ENCODE measurements around the gene STAT2.
A peak's percentile ranks its signal among the peaks of the same experiment; 100 is the strongest.
"Not testable (repeated sequence)": the region's sequence is repeated elsewhere in the genome, so short reads cannot be mapped to it uniquely, and the experiment has no call there.

Gene STAT2

GRCh38 chr12:56359851-56360767 lies at the start of gene STAT2:
TSS of gene STAT2 (minus strand) at chr12:56360107. CDS start at chr12:56356571, 3,536 bp downstream.
- TF ChIP-seq CTCF (conservative IDR thresholded peaks at IDR 0.05) (no peak), ZFX (IDR thresholded peaks at IDR 0.05) (no peak)
- peak within 1 kb of the TSS; percentile 75 for H3K27ac ChIP-seq

DNA sequence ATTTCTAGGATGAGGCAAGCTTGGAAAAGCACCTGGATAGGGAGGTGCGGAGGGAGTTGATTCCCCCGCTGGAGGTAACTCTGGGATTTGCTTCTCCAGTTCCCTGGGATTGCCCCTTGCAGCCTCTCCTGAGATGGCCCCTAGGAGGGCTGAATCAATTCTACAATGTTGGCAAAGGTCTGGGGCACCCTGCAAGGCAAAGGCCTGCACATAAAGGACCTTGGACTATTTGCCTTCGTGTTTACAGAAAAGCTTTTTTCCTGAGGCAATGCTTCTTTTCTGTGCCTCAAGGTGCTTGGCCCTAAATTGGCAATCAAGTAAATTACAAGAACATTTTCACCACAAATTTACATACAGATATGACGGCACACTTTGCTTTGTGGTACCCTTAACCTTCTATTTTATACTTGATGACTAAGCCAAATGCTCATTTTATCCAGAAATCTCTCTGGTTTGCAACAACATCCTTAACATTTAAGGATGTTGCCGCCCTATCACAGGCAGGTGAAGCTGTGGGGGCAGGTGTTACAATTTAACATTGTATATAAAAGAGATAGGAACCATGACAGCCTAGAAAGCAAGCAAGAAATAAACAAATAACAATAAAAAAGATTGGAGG lies 49.0 kb upstream of the STAT2 start:
- H3K27ac ChIP-seq, result no peak overlapping the region
- TF ChIP-seq ZFX (IDR thresholded peaks at IDR 0.05) (no peak), CTCF (conservative IDR thresholded peaks at IDR 0.05) (no peak)

- not testable (repeated sequence) for H3K27ac ChIP-seq
Measured at GRCh38 chr12:56404227-56404626, 44.3 kb upstream of the STAT2 start.

GRCh38 chr12:56401612-56402011 lies 41.7 kb upstream of the STAT2 start:
- H3K27ac ChIP-seq, result not testable (repeated sequence)

GRCh38 chr12:56401125-56401524 lies 41.2 kb upstream of the STAT2 start:
- not testable (repeated sequence) for H3K27ac ChIP-seq

DNA sequence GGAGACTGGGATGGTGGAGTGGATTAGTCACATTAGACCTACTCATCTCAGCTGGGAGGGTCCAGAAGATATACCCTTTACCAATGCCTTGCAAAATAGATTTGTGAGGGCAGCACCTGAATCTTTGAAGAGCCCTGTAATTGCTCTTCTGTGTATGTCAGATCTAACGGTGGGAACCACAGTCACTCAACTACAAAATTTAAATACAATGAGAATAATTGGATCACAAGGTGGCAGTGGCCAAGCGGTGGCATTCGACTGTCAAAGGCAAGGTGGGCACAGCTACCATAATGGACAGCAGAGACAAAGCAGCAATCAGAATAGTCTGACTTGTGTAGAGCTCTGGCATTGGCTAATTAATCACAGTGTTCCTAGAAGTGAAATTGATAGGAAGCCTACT lies 39.6 kb upstream of the STAT2 start:
- not testable (repeated sequence) for H3K27ac ChIP-seq

DNA sequence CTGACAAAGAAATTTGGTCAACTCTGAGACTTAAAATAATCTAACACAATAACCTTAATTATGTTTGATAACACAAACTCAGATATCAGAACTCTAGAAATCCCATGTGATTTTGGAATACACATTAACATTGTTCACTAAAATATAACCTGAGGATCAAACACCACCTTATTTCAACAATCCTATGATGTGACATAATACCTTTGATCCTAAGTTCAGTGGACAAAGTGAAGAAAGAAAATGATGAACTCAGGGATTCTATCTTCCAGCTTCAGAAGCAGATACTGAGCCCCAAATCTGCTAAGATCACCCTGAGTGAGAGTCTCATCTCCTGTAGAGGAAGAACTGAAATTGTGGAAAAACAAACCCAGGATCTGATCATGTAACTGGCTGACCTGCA lies 38.4 kb upstream of the STAT2 start:
- TF ChIP-seq CTCF (conservative IDR thresholded peaks at IDR 0.05) (no peak), ZFX (IDR thresholded peaks at IDR 0.05) (no peak)
- H3K27ac ChIP-seq, result no peak overlapping the region

DNA sequence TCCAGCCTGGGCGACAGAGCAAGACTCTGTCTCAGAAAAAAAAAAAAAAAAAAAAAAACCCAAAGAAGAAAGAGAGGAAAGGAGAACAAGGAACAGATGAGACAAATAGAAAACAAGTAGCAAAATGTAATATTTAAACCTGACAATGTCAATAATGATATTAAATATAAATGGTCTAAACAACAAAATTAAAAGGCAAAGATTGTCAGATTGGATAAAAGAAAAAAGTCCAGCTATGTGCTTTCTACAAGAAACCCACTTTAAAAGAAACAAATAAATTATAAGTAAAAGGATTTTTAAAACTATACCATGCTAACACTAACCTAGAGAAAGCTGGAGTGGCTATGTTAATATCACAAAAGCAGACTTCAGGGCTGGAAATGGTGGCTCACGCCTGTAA lies 32.4 kb upstream of the STAT2 start:
- H3K27ac ChIP-seq, result no peak overlapping the region
- TF ChIP-seq CTCF (conservative IDR thresholded peaks at IDR 0.05), result no peak
- no peak for TF ChIP-seq ZFX (IDR thresholded peaks at IDR 0.05)

DNA sequence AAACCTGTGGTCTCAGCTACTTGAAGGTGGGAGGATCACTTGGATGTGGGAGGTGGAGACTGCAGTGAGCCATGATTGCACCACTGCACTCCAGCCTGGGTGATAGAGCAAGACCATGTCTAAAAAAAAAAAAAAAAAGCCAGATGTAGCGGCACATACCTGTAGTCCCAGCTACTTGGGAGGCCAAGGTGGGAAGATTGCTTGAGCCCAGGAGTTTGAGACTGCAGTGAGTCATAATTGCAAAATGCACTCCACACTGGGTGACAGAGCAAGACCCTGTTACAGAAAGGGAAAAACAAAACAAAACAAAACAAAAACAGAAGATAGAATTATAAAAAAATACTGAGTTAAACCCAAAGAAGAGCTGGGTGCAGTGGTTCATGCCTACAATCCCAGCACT lies 31.8 kb upstream of the STAT2 start:
- no peak for TF ChIP-seq CTCF (conservative IDR thresholded peaks at IDR 0.05)
- TF ChIP-seq ZFX (IDR thresholded peaks at IDR 0.05), result no peak
- no peak overlapping the region for H3K27ac ChIP-seq

All from C4-2B (cell line).